Endometrial microvascular endothelial cells (primary cell): ENCODE measurements around the gene EIF4G3. TPM values are rescaled to one million over a fixed set of nuclear protein-coding genes. Genes with fewer than 3 reads are reported as not detected.
"Not testable (repeated sequence)": the region's sequence is repeated elsewhere in the genome, so short reads cannot be mapped to it uniquely, and the experiment has no call there.

Experiments
- in situ Hi-C: cut with HindIII; loops from 2 replicates; pipeline ENCODE4 v1.10.0; 2017; ENCODE audit warnings: low sequenced_read_pairs, low pct_unique_long_range_greater_than_20kb; ENCODE audit errors: inconsistent ontology term
- total RNA-seq: library from RNA; depleted of rRNA; stranded (reverse); fragments of >200 nt; gene quantifications from one replicate; pipeline ENCODE4 v1.2.3, GENCODE V29; 2015; ENCODE audit errors: inconsistent ontology term

Gene EIF4G3
- total RNA-seq, 1 donor from 2014 or later = 31.3 TPM

DNA sequence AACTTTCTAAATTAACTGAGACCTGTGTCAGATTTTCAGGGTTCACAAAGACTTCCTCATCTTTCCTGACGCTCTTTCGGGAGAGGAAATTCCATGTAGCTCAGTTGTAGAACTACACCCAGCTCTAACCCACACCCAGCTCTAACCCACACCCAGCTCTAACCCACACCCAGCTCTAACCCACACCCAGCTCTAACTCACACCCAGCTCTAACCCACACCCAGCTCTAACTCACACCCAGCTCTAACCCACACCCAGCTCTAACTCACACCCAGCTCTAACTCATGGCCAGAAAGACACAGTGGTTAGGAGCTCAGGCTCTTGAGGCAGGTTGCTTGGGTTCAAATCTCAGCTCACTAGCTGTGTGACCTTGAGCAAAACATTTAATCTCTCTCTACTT is 14.1 kb upstream of the EIF4G3 start:
- in situ Hi-C loops = not testable (repeated sequence)

DNA sequence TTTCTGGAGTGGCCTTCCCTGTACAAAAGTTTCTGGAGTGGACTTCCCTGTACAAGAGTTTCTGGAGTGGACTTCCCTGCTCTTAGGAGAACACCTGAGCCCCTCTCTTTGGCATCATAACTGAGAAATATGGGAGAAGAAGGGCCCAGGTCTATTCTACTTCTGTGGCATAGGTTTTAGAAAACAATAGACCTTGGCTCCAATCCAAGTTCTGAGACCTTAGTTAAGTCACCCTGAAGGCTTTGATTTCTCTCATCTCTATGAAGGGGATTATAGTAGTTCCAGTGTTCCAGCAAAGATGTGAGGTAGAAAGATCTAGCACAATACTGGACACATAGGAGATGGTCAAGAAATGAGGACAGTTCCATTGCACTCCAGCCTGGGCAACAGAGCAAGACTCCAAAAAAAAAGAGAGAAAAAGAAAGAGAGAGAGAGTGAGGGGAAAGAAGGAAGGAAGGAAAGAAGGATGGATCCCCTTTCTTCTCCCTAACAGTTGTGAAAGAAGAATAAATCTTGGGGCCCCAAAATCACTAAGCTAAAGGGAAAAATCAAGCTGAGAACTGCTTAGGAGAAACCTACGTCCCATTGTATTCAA is 13.3 kb upstream of the EIF4G3 start:
- in situ Hi-C loops = no loop called here

DNA sequence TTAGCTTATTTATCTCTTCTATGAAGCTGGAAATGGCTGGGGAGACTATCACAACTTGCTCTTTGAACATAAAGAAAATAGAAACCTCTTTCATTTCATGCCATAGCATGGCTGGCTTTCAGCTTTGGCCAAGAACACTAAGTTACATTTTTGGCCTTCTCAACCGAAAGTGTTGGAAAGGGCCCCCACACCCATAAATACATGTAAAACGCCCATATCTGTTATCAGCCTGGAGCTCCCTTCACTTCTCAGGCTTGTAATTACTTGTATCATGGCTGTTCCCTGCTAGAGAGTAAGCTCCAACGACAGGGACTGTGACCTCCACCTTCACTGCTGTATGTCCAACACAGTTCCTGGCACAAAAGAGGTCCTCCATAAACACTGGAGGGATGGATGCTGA is 12.7 kb upstream of the EIF4G3 start:
- in situ Hi-C loops = no loop called here

DNA sequence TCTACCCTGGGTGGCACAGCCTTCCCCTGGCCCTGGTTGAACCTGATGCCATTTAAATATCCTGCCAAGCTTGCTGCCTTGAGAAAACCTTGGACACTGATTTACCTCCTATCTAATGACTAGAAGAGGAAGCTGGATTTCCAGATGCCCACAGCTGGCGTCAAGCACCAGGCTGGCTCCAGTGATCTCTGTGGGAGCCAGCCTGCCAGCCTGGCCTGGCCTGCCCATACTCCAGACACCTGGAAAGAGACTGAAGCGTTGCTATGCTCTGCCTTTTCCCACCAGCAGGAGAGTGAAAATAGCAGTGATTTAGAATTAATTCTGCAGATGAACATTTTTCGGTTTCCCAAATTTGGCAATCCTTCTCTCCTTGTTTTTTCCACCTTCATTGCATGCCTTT is 11.5 kb upstream of the EIF4G3 start:
- in situ Hi-C loops = no loop called here

DNA sequence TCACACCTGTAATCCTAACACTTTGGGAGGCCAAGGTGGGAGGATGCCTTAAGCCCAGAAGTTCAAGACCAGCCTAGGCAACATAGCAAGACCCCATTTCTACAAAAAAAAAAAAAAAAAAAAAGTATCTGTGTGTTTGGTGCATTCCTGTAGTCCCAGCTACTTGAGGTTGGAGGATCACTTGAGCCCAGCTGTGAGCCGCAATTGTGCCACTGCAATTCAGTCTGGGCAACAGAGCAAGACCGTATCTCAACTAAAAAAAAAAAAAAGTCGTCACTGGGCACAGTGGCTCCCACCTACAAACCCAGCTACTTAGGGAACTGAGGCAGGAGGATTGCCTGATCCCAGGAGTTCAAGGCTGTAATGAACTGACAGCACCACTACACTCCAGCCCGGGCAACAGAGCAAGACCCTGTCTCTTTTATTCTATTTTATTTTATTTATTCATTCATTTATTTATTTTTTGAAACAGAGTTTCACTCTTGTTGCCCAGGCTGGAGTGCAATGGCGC is 8.6 kb upstream of the EIF4G3 start:
- in situ Hi-C loops = no loop called here

DNA sequence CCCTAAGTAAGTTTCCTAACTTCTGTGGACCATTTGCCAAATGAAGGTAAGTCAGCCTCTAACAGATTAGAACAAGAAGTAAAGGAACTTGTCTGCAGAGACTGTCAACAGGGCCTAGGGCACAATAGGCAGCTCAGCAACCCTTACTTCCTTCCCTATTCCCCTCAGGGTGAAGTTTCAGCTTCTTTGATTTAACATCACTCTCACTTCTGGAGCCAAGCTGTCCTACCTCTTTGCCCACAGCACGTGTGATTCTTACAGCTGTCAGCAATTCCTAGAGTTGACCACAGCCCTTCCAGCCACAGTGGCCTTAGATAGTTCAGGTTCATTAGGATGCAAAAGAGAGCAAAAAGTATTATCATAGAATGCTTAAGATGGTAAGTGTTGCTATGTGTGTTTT is 7.6 kb upstream of the EIF4G3 start:
- in situ Hi-C loops = no loop called here

DNA sequence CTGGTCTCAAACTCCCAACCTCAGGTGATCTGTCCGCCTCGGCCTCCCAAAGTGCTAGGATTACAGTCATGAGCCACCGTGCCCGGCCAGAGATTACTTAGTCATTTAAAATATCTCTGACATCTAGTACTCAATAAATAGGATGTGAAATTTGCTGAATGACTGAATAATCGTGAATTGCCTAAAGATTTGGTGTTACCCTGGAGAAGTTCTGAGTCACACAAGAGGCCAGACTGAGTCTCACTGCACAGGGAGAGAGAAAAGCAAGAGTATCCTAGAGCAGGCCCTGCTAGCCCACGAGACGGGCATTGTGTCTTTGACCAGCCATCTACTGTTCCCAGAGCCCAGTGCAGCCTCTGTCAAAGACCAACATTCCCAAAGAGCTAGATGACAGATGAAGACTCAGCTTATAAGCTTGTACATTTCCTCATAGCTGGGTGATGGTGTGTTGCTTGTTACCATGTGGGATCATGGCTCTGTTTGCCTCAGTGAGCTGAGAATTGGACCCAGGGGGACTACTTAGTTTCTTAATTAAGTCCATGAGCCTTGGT is 5.6 kb upstream of the EIF4G3 start:
- in situ Hi-C loops = no loop called here

DNA sequence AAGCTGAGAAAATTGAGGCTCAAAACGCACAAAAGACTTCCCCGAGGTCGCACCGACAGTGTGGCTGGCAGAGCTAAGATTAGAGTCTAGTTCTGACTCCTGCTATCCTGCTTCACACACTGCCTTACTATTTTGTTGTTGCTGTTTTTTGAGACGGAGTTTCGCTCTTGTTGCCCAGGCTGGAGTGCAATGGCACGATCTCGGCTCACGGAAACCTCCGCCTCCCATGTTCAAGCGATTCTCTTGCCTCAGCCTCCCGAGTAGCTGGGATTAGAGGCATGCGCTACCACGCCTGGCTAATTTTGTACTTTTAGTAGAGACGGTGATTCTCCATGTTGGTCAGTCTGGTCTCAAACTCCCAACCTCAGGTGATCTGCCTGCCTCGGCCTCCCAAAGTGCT is 1.6 kb upstream of the EIF4G3 start:
- in situ Hi-C loops = not testable (repeated sequence)

DNA sequence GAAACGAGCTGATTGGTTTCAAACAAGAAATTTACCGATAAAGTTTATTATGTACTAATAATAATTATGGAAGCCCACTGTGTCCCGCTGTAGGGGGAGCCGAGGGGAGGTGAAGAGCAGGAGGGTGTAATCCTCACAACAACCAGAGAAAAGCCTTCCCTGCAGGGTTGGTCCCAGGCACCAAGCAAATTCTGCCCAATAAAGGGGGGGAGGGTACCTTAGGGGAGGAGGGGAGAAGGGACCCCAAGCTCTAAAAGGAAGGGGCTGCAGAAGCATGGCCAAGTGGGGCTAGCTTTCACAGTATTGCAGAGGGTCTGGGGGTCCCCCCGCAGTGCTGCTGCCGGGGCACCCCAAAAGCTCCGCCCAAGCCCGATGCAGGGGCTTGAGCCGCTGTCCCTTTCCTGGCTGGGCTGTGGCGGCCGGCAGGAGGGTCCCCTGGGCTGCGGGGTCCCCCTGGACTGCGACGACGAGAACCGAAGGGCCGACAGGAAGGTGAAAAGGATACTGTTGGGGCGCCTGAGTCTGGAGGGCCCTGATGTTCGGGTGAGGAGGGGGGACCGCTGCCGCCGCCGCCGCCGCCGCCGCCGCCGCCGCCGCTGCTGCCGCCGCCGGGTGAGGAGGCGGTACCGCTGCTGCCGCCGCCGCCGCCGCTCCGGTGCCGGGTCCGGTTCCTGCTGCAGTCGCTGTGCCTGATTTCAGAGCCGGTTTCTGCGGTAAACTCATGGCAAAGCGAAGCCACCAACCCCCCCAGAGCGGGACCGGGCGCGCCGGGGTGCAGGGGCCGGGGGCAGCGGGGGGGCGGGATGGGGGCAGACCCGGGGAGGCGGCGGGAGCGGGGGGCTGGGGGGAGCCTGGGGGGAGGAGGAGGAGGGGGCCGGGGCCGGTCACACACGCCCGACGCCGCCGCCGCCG is 771 bp downstream of the EIF4G3 start:
- in situ Hi-C loops = no loop called here

DNA sequence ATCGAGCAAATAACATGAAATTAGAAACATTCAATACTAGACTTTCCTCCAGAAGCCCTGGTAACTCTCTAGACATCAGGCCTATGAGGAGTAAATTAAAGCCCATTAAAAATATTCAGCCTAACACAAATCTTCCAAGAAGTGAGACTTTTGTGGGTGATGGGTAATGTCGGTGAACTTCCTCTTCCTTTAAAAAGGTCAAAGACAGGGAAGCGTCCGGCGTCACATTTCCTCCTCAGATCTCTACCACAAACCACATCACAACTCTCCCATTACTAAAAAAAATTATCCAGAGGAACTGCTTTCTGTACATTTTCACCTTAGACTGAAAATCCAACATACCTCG is 1.4 kb downstream of the EIF4G3 start:
- in situ Hi-C loops = no loop called here

DNA sequence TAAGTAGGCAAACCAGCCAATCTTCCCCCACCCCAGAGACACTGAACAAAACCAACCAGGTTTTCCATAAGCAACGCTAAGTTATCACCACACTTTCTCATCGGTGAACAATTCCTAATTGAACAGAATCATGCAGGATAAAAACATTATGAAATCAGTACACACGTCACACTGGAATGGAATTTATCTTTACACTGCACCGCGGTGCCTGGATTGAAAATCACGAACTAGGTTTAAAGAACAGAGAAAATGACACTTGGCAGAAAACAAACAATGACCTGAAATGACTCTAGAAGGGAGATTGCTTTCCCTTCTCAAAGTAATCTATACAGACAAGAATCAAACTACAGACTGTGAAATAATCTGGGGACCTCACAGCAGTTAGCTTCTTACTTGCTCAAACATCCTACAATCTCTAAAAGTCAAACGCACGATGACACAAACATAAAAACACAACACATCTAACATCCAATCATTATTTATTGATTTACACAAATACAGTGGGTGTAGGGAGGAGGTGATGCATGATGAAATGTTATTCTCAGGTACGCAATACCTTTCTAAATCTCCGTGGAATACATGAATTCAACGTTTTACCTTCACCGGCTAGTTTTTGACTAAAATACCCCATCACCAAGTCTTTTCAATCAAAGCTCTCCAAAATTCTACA is 1.9 kb downstream of the EIF4G3 start:
- in situ Hi-C loops = no loop called here

DNA sequence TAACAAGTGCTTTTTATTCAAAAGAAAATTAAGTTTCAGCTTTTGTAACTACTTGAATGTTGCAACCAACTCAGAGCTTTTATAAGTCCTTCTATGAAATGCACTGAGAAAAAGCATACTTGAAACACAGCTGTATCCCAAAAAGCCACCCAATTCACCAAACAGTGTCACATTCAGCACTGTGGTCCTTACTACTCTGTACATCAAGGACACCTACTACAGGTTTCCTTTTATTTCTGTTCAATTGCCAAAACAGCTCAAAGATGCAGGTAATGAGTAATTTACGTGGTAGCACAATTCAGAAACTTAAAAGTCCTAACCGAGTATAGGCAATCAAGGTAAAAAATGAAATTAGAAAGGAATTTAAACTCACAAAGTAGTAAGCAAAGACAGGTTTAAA is 2.5 kb downstream of the EIF4G3 start:
- in situ Hi-C loops = no loop called here

DNA sequence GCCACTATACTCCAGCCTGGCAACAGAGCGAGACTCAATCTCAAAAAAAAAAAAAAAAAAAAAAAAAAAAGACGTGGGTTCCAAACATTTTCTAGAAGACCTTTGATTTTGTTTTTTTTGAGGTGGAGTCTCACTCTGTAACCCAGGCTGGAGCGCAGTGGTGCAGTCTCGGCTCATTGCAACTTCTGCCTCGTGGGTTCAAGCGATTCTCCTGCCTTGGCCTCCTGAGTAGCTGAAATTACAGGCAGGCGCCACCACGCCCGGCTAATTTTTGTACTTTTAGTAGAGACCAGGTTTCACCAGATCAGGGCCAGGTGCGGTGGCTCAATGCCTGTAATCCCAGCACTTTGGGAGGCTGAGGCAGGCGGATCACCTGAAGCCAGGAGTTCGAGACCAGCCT is 3.6 kb downstream of the EIF4G3 start:
- in situ Hi-C loops = not testable (repeated sequence)

DNA sequence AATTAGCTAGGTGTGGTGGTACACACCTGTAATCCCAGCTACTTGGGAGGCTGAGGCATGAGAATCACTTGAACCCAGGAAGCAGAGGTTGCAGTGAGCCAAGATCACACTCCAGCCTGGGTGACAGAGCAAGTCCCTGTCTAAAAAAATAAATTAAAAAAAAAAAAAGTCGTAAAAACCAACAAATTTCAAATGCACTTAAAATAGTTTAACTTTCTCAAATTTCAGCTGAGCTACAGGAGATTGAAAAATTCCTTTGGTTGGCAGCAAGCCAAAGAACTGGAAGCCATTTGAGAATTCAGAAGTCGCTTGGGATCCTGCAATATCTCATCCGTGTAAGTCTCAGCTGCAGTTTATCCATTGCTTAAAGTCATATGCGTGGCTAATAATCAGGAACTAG is 5.9 kb downstream of the EIF4G3 start:
- in situ Hi-C loops = not testable (repeated sequence)

DNA sequence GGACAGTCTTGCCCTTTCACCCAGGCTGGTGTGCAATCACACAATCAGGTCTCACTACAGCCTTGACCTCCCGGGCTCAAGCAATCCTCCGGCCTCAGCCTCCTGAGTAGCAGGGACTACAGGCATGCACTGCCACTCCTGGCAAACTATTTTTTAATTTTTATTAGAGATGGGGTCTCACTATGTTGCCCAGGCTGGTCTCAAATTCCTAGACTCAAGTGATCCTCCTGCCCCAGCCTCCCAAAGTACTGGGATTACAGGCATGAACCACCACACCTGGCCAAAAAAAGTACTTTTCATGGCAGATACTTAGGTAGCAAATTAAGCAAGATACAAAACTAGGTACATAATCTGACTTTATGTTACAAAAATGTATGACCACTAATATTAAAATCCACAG is 8.3 kb downstream of the EIF4G3 start:
- in situ Hi-C loops = no loop called here

DNA sequence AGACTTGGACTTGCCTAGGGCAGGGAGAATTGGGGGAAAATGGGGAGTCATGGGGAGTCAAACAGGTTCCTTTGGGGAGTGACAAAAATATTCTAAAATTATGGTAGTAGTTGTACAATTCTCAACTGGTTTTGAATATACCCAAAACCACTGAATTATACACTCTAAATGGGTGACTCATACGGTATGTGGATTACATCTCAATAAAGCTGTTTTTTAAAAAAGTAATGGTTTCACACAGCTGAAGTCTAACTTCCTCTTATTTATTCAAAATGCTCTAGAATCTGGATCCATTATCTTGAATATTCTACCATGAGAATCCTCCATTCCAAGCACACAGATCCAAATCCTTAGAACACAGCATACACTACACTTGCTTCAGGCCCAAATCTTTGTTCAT is 11.1 kb downstream of the EIF4G3 start:
- in situ Hi-C loops = no loop called here

DNA sequence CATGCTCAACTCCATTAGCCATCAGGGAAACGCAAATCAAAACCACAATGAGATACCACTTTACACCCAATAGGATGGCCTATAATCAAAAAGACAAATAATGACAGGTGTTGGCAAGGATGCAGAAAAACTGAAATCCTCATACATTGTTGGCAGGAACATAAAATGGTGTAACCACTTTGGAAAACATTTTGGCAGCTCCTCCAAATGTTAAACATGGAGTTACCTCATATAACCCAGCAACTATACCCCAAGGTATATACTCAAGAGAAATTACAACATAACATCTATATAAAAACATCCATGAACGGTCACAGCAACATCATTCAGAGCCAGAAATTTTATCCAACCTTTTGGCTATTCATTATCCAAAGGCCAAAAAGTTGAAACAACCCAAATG is 11.6 kb downstream of the EIF4G3 start:
- in situ Hi-C loops = no loop called here

DNA sequence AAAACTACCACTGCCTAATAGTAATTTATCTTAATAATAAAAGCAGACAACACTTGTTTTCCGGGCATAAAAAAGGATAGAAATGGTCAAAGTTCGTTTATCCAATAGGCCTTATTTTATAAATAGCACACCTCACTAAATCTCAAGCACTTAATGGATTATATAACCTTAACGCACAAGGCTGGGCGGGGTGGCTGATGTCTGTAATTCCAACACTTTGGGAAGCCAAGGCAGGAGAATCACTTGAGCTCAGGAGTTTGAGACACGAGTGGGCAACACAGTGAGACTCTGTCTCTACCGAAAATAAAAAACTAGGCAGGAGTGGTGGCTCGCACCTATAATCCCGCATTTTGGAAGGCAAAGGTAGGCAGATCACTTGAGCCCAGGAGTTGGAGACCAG is 12.4 kb downstream of the EIF4G3 start:
- in situ Hi-C loops = no loop called here

DNA sequence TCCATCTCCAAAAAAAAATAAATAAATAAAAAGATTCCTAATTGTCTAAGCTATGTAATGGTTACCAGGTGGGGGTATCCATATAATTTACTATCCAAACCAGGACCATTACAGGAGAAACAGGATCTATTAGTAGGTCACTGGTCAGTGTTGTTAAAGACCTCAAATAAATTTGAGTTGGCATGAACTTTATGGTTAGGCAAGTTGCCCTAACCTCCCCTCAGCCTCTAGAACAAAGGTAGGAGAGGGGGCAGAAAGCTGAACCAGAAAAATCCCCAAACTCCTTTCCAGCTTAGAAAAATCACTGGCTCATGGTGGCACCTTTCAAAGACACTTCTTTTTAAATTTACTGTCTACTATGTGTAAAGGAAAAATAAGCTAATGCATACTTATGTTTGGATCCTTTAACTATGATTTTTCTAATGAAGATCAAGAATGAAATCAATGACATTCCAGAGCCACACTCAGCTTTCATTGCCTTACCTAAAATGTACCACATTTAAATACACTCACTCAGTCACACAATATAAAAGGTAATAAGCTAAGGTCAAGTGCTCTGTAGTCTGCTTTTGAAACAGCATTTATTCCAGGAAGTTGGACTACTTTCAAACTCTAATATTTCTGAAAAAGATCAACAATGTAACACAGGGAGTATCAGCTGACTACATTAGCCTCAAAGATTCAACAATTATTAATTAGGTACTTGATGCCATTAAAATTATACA is 13.8 kb downstream of the EIF4G3 start:
- in situ Hi-C loops = no loop called here
